HG03159 (cell line): ENCODE results near the gene DNAAF5.
"Not testable (repeated sequence)": the region's sequence is repeated elsewhere in the genome, so short reads cannot be mapped to it uniquely, and the experiment has no call there.

Experiments used
- ATAC-seq: cut with Tn5 transposase; IDR thresholded peaks from one replicate; pipeline ENCODE4 v1.9.1; 2021; ENCODE audit warnings: mild to moderate bottlenecking, moderate library complexity; ENCODE audit not compliant: unreplicated experiment

The DNAAF5 gene

GRCh38 chr7:780081-780480 is 53.6 kb downstream of the DNAAF5 start:
- ATAC-seq, result no peak

GRCh38 chr7:780516-780915 is 54.0 kb downstream of the DNAAF5 start:
- no peak for ATAC-seq

- ATAC-seq, result no peak
Measured at GRCh38 chr7:781186-781849, 54.8 kb downstream of the DNAAF5 start.

- no peak for ATAC-seq
Measured at GRCh38 chr7:781936-782529, 55.5 kb downstream of the DNAAF5 start.

- no peak for ATAC-seq
Measured at GRCh38 chr7:782718-783449, 56.4 kb downstream of the DNAAF5 start.

- ATAC-seq, result no peak
Measured at GRCh38 chr7:783556-784490, 57.3 kb downstream of the DNAAF5 start.

- no peak for ATAC-seq
Measured at GRCh38 chr7:784971-785370, 58.5 kb downstream of the DNAAF5 start.

- no peak for ATAC-seq
Measured at GRCh38 chr7:785416-785815, 58.9 kb downstream of the DNAAF5 start.

- ATAC-seq, result no peak
Measured at GRCh38 chr7:786472-787255, 60.2 kb downstream of the DNAAF5 start.

GRCh38 chr7:787332-788240 is 61.1 kb downstream of the DNAAF5 start:
- ATAC-seq, result no peak

- no peak for ATAC-seq
Measured at GRCh38 chr7:791519-791918, 65.0 kb downstream of the DNAAF5 start.

GRCh38 chr7:794207-794606 is 67.7 kb downstream of the DNAAF5 start:
- no peak for ATAC-seq

- ATAC-seq, result no peak
Measured at GRCh38 chr7:794671-795329, 68.3 kb downstream of the DNAAF5 start.

- ATAC-seq, result not testable (repeated sequence)
Measured at GRCh38 chr7:796434-797169, 70.1 kb downstream of the DNAAF5 start.

- no peak for ATAC-seq
Measured at GRCh38 chr7:798921-799470, 72.5 kb downstream of the DNAAF5 start.

- ATAC-seq, result no peak
Measured at GRCh38 chr7:800692-801091, 74.2 kb downstream of the DNAAF5 start.

GRCh38 chr7:801351-801750 is 74.9 kb downstream of the DNAAF5 start:
- ATAC-seq, result not testable (repeated sequence)

- ATAC-seq, result no peak
Measured at GRCh38 chr7:801940-802381, 75.5 kb downstream of the DNAAF5 start.
